IPS-NIHi7 (cell line): ENCODE data around the gene CYP1A2.
"Not testable (repeated sequence)": the region's sequence is repeated elsewhere in the genome, so short reads cannot be mapped to it uniquely, and the experiment has no call there.

Source experiments
- DNase-seq: peaks from one replicate; pipeline ENCODE4 v3.0.0; 2012; ENCODE audit warnings: mixed read lengths; ENCODE audit errors: extremely low spot score

The CYP1A2 gene

GRCh38 chr15:74748322-74748946 is at the start of gene CYP1A2:
Gene CYP1A2 (plus strand): TSS chr15:74748845. CDS start chr15:74749739, 894 bp downstream.
- no peak for DNase-seq

- DNase-seq = no peak
These were observed 39.6 kb upstream of the CYP1A2 start for GRCh38 chr15:74709011-74709410.

- DNase-seq = no peak
These were observed 38.8 kb upstream of the CYP1A2 start for GRCh38 chr15:74709892-74710291.

GRCh38 chr15:74710319-74711094 is 38.1 kb upstream of the CYP1A2 start:
- DNase-seq = no peak

- DNase-seq = no peak
These were observed 36.3 kb upstream of the CYP1A2 start for GRCh38 chr15:74712311-74712710.

GRCh38 chr15:74716651-74717050 is 32.0 kb upstream of the CYP1A2 start:
- DNase-seq = peak; percentile 1

GRCh38 chr15:74722591-74722990 is 26.1 kb upstream of the CYP1A2 start:
- peak; percentile 1 for DNase-seq

GRCh38 chr15:74723187-74723586 is 25.5 kb upstream of the CYP1A2 start:
- no peak for DNase-seq

GRCh38 chr15:74723754-74724334 is 24.8 kb upstream of the CYP1A2 start:
- DNase-seq = peak; percentile 85

GRCh38 chr15:74724570-74725224 is 23.9 kb upstream of the CYP1A2 start:
- DNase-seq = peak; percentile 10

- DNase-seq = peak; percentile 69
These were observed 23.3 kb upstream of the CYP1A2 start, which contains the start of gene CYP1A1 for GRCh38 chr15:74725225-74725774. Gene CYP1A1 (minus strand): TSS chr15:74725528. CDS start chr15:74723097, 2,431 bp downstream.

GRCh38 chr15:74725845-74726773 is 22.5 kb upstream of the CYP1A2 start:
- peak; percentile 70 for DNase-seq

GRCh38 chr15:74726774-74727164 is 21.9 kb upstream of the CYP1A2 start:
- no peak for DNase-seq

- DNase-seq = no peak
These were observed 20.9 kb upstream of the CYP1A2 start for GRCh38 chr15:74727727-74728126.

- DNase-seq = not testable (repeated sequence)
These were observed 19.9 kb upstream of the CYP1A2 start for GRCh38 chr15:74728699-74729098.

GRCh38 chr15:74729372-74729771 is 19.3 kb upstream of the CYP1A2 start:
- not testable (repeated sequence) for DNase-seq

- DNase-seq = no peak
These were observed 17.9 kb upstream of the CYP1A2 start for GRCh38 chr15:74730619-74731316.

- DNase-seq = no peak
These were observed 15.8 kb upstream of the CYP1A2 start for GRCh38 chr15:74732846-74733245.

GRCh38 chr15:74733269-74733668 is 15.4 kb upstream of the CYP1A2 start:
- no peak for DNase-seq

- DNase-seq = no peak
These were observed 13.3 kb upstream of the CYP1A2 start for GRCh38 chr15:74735305-74735704.
